ENCODE measurements around the gene ZNF575. TPM values are rescaled to one million over a fixed set of nuclear protein-coding genes. Genes with fewer than 3 reads are reported as not detected.

The ZNF575 gene
- total and polyA plus RNA-seq, 10 of the 15 experiments (the other 5 are each of a cell fraction or from before 2014, with no cell fraction given), result 0.18 to 2.8 (median 0.75) TPM

DNA sequence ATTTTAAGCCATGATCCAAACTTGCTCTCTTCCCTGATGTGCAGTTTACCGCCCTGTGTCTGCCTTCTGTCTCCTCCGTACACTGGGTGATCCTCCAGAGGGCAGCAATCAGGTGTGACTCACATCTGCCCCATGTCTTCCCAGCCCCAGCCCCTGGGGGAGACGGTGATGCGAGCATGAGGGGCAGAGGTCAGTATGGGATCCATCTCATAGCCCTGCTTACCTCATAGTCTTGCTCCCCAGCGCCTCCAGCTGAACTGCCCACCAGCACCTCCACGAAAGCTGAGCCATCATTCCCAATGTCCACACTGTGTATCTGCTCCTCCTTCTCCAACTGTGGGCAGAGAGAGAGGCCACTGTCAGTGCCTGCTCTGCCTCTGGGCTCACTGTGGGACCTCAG is 27.7 kb downstream of the ZNF575 start:
- ChIA-PET CTCF (interaction anchor here (1.2 to 10.1 kb wide), 5 partner anchors 10 to 254 kb away, joined by 3 to 99 read pairs (median 13); partner anchors contain the start of genes IRGQ, PINLYP, XRCC1 and ZNF576), RAD21 (ENCODE audit: unreplicated experiment) (no interaction called here), POLR2A (interaction anchor here (1.2 kb wide), 1 partner anchor 27 kb away, joined by 5 read pairs; no protein-coding TSS in a partner anchor), SMC1A (ENCODE audit: uncharacterized antibody, unreplicated experiment) (interaction anchor here (0.6 to 1.5 kb wide), 3 partner anchors 25 to 32 kb away, joined by 3 to 4 read pairs (median 4); no protein-coding TSS in a partner anchor)
- intact Hi-C loops (cut with micrococcal nuclease; ENCODE audit: unreplicated experiment), result no loop called here
- Histone ChIP-seq H2AFZ (ENCODE audit: control insufficient read depth, low read depth, low read length) (no peak overlapping the region), H3K4me3 (no peak overlapping the region), H3K4me2 (ENCODE audit: control insufficient read depth, insufficient read depth) (no peak overlapping the region), H3K79me2 (ENCODE audit: control insufficient read depth, insufficient read depth, low read length) (no peaks in the 10 kb centered on the region), H3K36me3 (ENCODE audit: control insufficient read depth in 2 of 2, insufficient read depth in 2 of 2, low read length in 1 of 2) (peaks cover 0 to 3% of the 10 kb centered on the region in 2 experiments; a peak in 1 of 4 replicates), H3K4me1 (ENCODE audit: control insufficient read depth, insufficient read depth, low read length) (peaks cover 12% of the 10 kb centered on the region), H3K9me3 (replicated peaks; ENCODE audit: control insufficient read depth, insufficient read depth, low read length) (no peaks in the 10 kb centered on the region), H3K27ac (ENCODE audit: control insufficient read depth, insufficient read depth) (no peak overlapping the region), H3K9ac (ENCODE audit: control insufficient read depth, insufficient read depth, low read length) (no peak overlapping the region), H4K20me1 (ENCODE audit: control insufficient read depth, insufficient read depth) (no peaks in the 10 kb centered on the region), H3K27me3 (replicated peaks in 1 of 2; ENCODE audit: control insufficient read depth in 2 of 2, insufficient read depth in 2 of 2, low read length in 1 of 2) (no peaks in the 10 kb centered on the region)
- DNase-seq (ENCODE audit: low read depth, low spot score) (no peak), FAIRE-seq (no peak), ATAC-seq (peak; percentile 25; the same call in 2 of the 3 replicates)
- in situ Hi-C loops (cut with MboI), result no loop called here
- no peak for TF ChIP-seq DPF2 (IDR thresholded peaks at IDR 0.05)
- TF ChIP-seq TCF12 (IDR thresholded peaks at IDR 0.05; ENCODE audit: low read depth, low read length), result no peak
- TF ChIP-seq CHD1 (IDR thresholded peaks at IDR 0.05; ENCODE audit: low read depth, low read length), result no peak
- no peak for TF ChIP-seq NFYA (IDR thresholded peaks at IDR 0.05; ENCODE audit: borderline replicate concordance, low read depth, low read length)
- no TSS peak for BruUV-seq (replicated peaks)
- WGBS (ENCODE audit: insufficient coverage, insufficient replicate concordance, low lambda C conversion rate, missing lambda C conversion rate), result 100% methylated on average over 6 of the region's 6 CpGs

DNA sequence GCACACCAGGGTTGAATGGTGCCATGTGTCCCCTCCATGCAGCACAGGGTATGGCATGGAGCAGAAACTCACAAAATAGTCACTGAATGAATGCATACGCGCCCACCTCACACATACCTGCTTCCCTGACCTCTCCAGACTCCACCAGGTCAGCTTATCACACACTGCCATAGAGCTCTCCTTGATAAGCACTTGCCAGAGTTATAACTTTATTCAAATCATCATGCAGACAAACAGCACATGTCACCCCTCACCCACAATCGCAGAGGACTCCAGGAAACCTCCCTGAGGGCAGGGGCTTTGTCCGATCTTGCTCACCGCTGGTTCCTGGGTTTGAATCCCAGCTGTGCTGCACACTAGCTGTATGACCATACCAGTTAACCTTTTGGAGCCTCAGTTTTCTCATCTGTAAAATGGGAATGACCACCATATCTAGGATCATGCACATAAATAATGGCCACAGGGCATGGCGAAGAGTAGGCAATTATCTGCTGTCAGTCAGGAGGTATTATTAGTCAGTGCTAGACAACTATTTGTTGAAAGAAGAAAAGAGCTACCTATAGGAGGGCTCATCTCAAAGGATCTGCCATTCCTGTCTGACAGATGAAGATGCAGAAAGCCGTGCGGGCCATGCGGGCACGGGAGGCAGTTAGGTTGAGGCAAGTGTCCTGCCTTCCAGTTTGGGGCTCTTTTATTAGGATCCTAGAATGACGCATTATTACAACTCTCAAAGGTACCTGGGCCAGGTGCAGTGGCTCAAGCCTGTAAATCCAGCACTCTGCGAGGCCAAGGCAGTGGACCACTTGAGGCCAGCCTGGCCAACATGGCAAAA is 28.4 kb downstream of the ZNF575 start:
- no peaks in the 10 kb centered on the region; a peak in 1 of 4 replicates for H3K36me3 ChIP-seq (ENCODE audit: control insufficient read depth in 2 of 2, insufficient read depth in 2 of 2, low read length in 1 of 2)
- RAD21 ChIA-PET (ENCODE audit: unreplicated experiment), result interaction anchor here (1.8 kb wide), 1 partner anchor 33 kb away, joined by 11 read pairs; no protein-coding TSS in a partner anchor
- no peak for FAIRE-seq
- H3K27ac ChIP-seq (ENCODE audit: control insufficient read depth, insufficient read depth), result no peak overlapping the region
- intact Hi-C loops (cut with micrococcal nuclease; ENCODE audit: unreplicated experiment) (no loop called here), in situ Hi-C loops (cut with MboI) (no loop called here)
- BruUV-seq (replicated peaks), result no TSS peak
- H3K9ac ChIP-seq (ENCODE audit: control insufficient read depth, insufficient read depth, low read length), result no peak overlapping the region
- SMC1A ChIA-PET (ENCODE audit: uncharacterized antibody, unreplicated experiment), result interaction anchor here (0.6 to 1.5 kb wide), 2 partner anchors 25 to 27 kb away, joined by 3 to 4 read pairs; no protein-coding TSS in a partner anchor
- no peaks in the 10 kb centered on the region for H3K79me2 ChIP-seq (ENCODE audit: control insufficient read depth, insufficient read depth, low read length)
- H3K4me2 ChIP-seq (ENCODE audit: control insufficient read depth, insufficient read depth), result no peak overlapping the region
- 94% methylated on average over 12 of the region's 12 CpGs for WGBS (ENCODE audit: insufficient coverage, insufficient replicate concordance, low lambda C conversion rate, missing lambda C conversion rate)
- TF ChIP-seq RELA (IDR thresholded peaks at IDR 0.05; ENCODE audit: borderline replicate concordance, partially characterized antibody) (no peak), NR2C2 (IDR thresholded peaks at IDR 0.05; ENCODE audit: borderline replicate concordance, control insufficient read depth, insufficient read length, low read depth) (no peak), DPF2 (IDR thresholded peaks at IDR 0.05) (no peak), ATF3 (IDR thresholded peaks at IDR 0.05; ENCODE audit: borderline replicate concordance, extremely low read depth, low read depth, low read length) (no peak), CBFB (IDR thresholded peaks at IDR 0.05; ENCODE audit: low read depth) (no peak), REST (IDR thresholded peaks at IDR 0.05; ENCODE audit: low read depth, low read length) (no peak), EZH2 (IDR thresholded peaks at IDR 0.05; ENCODE audit: borderline replicate concordance, control insufficient read depth, low read depth, low read length) (no peak), SMC3 (IDR thresholded peaks at IDR 0.05; ENCODE audit: borderline replicate concordance, low read length) (no peak), CREM (IDR thresholded peaks at IDR 0.05; ENCODE audit: low read depth) (no peak)
- ATAC-seq, result no peak
- no peak overlapping the region for H3K4me3 ChIP-seq
- no peaks in the 10 kb centered on the region for H4K20me1 ChIP-seq (ENCODE audit: control insufficient read depth, insufficient read depth)
- no peak for DNase-seq (ENCODE audit: low read depth, low spot score)
- H3K4me1 ChIP-seq (ENCODE audit: control insufficient read depth, insufficient read depth, low read length), result peaks cover 12% of the 10 kb centered on the region
- H3K27me3 ChIP-seq (replicated peaks in 1 of 2; ENCODE audit: control insufficient read depth in 2 of 2, insufficient read depth in 2 of 2, low read length in 1 of 2), result no peaks in the 10 kb centered on the region
- H2AFZ ChIP-seq (ENCODE audit: control insufficient read depth, low read depth, low read length), result no peak overlapping the region
- CTCF ChIA-PET, result interaction anchor here (0.6 to 10.1 kb wide), 6 partner anchors 10 to 253 kb away, joined by 3 to 99 read pairs (median 4); partner anchors contain the start of genes PINLYP, XRCC1 and ZNF576
- no peaks in the 10 kb centered on the region for H3K9me3 ChIP-seq (replicated peaks; ENCODE audit: control insufficient read depth, insufficient read depth, low read length)
- POLR2A ChIA-PET, result interaction anchor here (1.2 kb wide), 1 partner anchor 28 kb away, joined by 5 read pairs; no protein-coding TSS in a partner anchor

Measured in GM12878 (cell line).